IMR-90 (cell line): Measurements from ENCODE around the gene ZBTB7B. TPM values are rescaled to one million over a fixed set of nuclear protein-coding genes. Genes with fewer than 3 reads are reported as not detected.

Experiments
- ATAC-seq: fragments of 200-7000 bp; cut with Tn5 transposase; 2 replicates; pipeline ENCODE4 v1.9.1; 2020; ENCODE audit warnings: low read depth, mild to moderate bottlenecking, moderate library complexity
- BruUV-seq: library from RNA; stranded (reverse); fragments of 400-500 nt; replicated peaks from 2 replicates; lab custom pipeline; 2021; lab: Mats Ljungman, UMichigan
- CTCF ChIA-PET: fragments of 300-600 bp; formaldehyde crosslinking; extraction: SDS; loops from one replicate; lab custom pipeline; 2021; ENCODE audit warnings: antibody characterized with exemption; lab: Yijun Ruan, JAX
- POLR2A ChIA-PET: fragments of 300-600 bp; sonication (Branson Sonifier 250); formaldehyde crosslinking; loops from one replicate; lab custom pipeline; 2022; ENCODE audit warnings: antibody characterized with exemption; ENCODE audit not compliant: unreplicated experiment; lab: Charles Lee
- DNase-seq: peaks from one replicate; pipeline ENCODE4 v3.0.0; 2013
- H2AFZ ChIP-seq: replicated peaks from 2 replicates; pipeline ENCODE3; 2013; ENCODE audit warnings: low read length, mild to moderate bottlenecking; ENCODE audit not compliant: poor library complexity
- H2AK5ac ChIP-seq: 2 replicates; pipeline ENCODE4 v1.6.1; 2013; ENCODE audit warnings: low read depth, low read length, inconsistent platforms
- H2AK9ac ChIP-seq: replicated peaks from 2 replicates; pipeline ENCODE3; 2013; ENCODE audit warnings: mild to moderate bottlenecking, low read depth, low read length, moderate library complexity; ENCODE audit not compliant: poor library complexity
- H2BK120ac ChIP-seq: 2 replicates; pipeline ENCODE4 v1.6.1; 2013; ENCODE audit warnings: low read depth, low read length, inconsistent platforms
- H2BK15ac ChIP-seq: 3 replicates; pipeline ENCODE4 v1.6.1; 2013; ENCODE audit warnings: low read depth, low read length, inconsistent platforms
- H2BK20ac ChIP-seq: 2 replicates; pipeline ENCODE4 v1.6.1; 2013; ENCODE audit warnings: low read depth, mild to moderate bottlenecking, inconsistent platforms, low read length, moderate library complexity
- H2BK5ac ChIP-seq: 2 replicates; pipeline ENCODE4 v1.6.1; 2013; ENCODE audit warnings: mild to moderate bottlenecking, low read depth, low read length, inconsistent platforms; ENCODE audit not compliant: poor library complexity, severe bottlenecking
- H3K14ac ChIP-seq: replicated peaks from 2 replicates; pipeline ENCODE4 v1.6.1; 2013; ENCODE audit warnings: low read depth, low read length, inconsistent platforms
- H3K18ac ChIP-seq: 2 replicates; pipeline ENCODE4 v1.6.1; 2013; ENCODE audit warnings: low read depth, low read length, control low read depth
- H3K23ac ChIP-seq: 2 replicates; pipeline ENCODE4 v1.6.1; 2013; ENCODE audit warnings: low read depth, low read length, inconsistent platforms
- H3K27ac ChIP-seq: 2 replicates; pipeline ENCODE4 v1.5.1; 2013; ENCODE audit warnings: mild to moderate bottlenecking, control low read depth, low read length; ENCODE audit not compliant: insufficient read depth
- H3K27me3 ChIP-seq: 2 replicates; pipeline ENCODE4 v1.6.1; 2013; ENCODE audit warnings: low read length; ENCODE audit not compliant: control insufficient read depth, insufficient read depth
- H3K36me3 ChIP-seq: 2 replicates; pipeline ENCODE4 v1.6.1; 2013; ENCODE audit warnings: low read length, mixed read lengths; ENCODE audit not compliant: control insufficient read depth, insufficient read depth
- H3K4ac ChIP-seq: 2 replicates; pipeline ENCODE4 v1.6.1; 2013; ENCODE audit warnings: low read depth, low read length, inconsistent platforms
- H3K4me1 ChIP-seq: 2 replicates; pipeline ENCODE4 v1.6.1; 2013; ENCODE audit warnings: low read length, mixed read lengths; ENCODE audit not compliant: control insufficient read depth, insufficient read depth
- H3K4me2 ChIP-seq: 2 replicates; pipeline ENCODE4 v1.6.1; 2013; ENCODE audit warnings: low read depth, mild to moderate bottlenecking, control low read depth, low read length, moderate library complexity
- H3K4me3 ChIP-seq: 2 replicates; pipeline ENCODE4 v1.5.1; 2013; ENCODE audit warnings: low read depth, mild to moderate bottlenecking, control low read depth, low read length, moderate library complexity; ENCODE audit not compliant: insufficient read depth
- H3K56ac ChIP-seq: 2 replicates; pipeline ENCODE4 v1.6.1; 2013; ENCODE audit warnings: low read length, inconsistent platforms; ENCODE audit not compliant: insufficient read depth; ENCODE audit errors: extremely low read depth
- H3K79me1 ChIP-seq, 2 experiments: 2 replicates each; pipeline ENCODE4 v1.6.1; 2013; ENCODE audit warnings: low read length in 2 of 2, inconsistent platforms in 1 of 2, low read depth in 1 of 2
- H3K9ac ChIP-seq: 2 replicates; pipeline ENCODE4 v1.6.1; 2013; ENCODE audit warnings: low read depth, low read length, control low read depth
- H3K9me1 ChIP-seq: 2 replicates; pipeline ENCODE4 v1.6.1; 2013; ENCODE audit warnings: low read length, inconsistent platforms; ENCODE audit not compliant: insufficient read depth
- H3K9me3 ChIP-seq: 2 replicates; pipeline ENCODE4 v1.6.1; 2013; ENCODE audit warnings: low read length; ENCODE audit not compliant: control insufficient read depth, insufficient read depth
- H4K20me1 ChIP-seq: 2 replicates; pipeline ENCODE4 v1.6.1; 2013; ENCODE audit warnings: low read length, inconsistent platforms; ENCODE audit not compliant: insufficient read depth
- H4K5ac ChIP-seq: 2 replicates; pipeline ENCODE4 v1.6.1; 2013; ENCODE audit warnings: mild to moderate bottlenecking, low read depth, low read length, control low read depth
- H4K8ac ChIP-seq, 2 experiments: 2 replicates each; pipeline ENCODE4 v1.6.1; 2013; ENCODE audit warnings: low read depth in 2 of 2, low read length in 2 of 2, control low read depth in 1 of 2, inconsistent platforms in 1 of 2
- H4K91ac ChIP-seq: 2 replicates; pipeline ENCODE4 v1.6.1; 2013; ENCODE audit warnings: low read depth, low read length, inconsistent platforms; ENCODE audit not compliant: insufficient read depth
- CHD1 ChIP-seq: IDR thresholded peaks from 2 replicates; pipeline ENCODE4 v1.6.1; 2012; ENCODE audit warnings: low read depth, low read length, improper control_type of control experiment
- NFE2L2 ChIP-seq: fragments of 150-350 bp; IDR thresholded peaks from 2 replicates; pipeline ENCODE4 v1.6.1; 2016; ENCODE audit warnings: low read depth, mild to moderate bottlenecking, low read length
- WGBS, 2 experiments: methylation state at CpG; one replicate each; pipeline versions ENCODE4 v1.1.5 to v1.1.7; 2013; ENCODE audit warnings: missing lambda C conversion rate in 2 of 2; ENCODE audit not compliant: insufficient read length in 1 of 2; ENCODE audit errors: extremely low coverage in 2 of 2; 5-methylcytosine and 5-hydroxymethylcytosine counted together
- dilution Hi-C: fragments of 300-500 bp; cut with HindIII; formaldehyde crosslinking; loops from one replicate; pipeline ENCODE4 v1.14.3; 2018; ENCODE audit warnings: low sequenced_read_pairs; ENCODE audit not compliant: unreplicated experiment
- in situ Hi-C: fragments of 300-500 bp; cut with MboI; formaldehyde crosslinking; loops from 3 replicates; pipeline ENCODE4 v1.14.3; 2019; ENCODE audit warnings: low sequenced_read_pairs, inconsistent platforms, mixed read lengths
- intact Hi-C: fragments of 100-400 bp; cut with micrococcal nuclease; formaldehyde crosslinking; loops from 2 replicates; pipeline ENCODE4 v1.10.0; 2022
- polyA plus RNA-seq, 3 experiments: library from polyadenylated mRNA; depleted of rRNA; stranded (reverse); fragments of >200 nt; gene quantifications; 2 replicates each; pipeline ENCODE4 v1.2.3, GENCODE V29; 2012; ENCODE audit warnings: low replicate concordance in 1 of 3
- total RNA-seq: library from RNA; depleted of rRNA; stranded (reverse); fragments of >200 nt; gene quantifications from 2 replicates; pipeline ENCODE4 v1.2.3, GENCODE V29; 2012

Gene ZBTB7B
- total and polyA plus RNA-seq, 2 of the 4 experiments (the other 2 are of a cell fraction), result 7.7 to 17.4 TPM

DNA sequence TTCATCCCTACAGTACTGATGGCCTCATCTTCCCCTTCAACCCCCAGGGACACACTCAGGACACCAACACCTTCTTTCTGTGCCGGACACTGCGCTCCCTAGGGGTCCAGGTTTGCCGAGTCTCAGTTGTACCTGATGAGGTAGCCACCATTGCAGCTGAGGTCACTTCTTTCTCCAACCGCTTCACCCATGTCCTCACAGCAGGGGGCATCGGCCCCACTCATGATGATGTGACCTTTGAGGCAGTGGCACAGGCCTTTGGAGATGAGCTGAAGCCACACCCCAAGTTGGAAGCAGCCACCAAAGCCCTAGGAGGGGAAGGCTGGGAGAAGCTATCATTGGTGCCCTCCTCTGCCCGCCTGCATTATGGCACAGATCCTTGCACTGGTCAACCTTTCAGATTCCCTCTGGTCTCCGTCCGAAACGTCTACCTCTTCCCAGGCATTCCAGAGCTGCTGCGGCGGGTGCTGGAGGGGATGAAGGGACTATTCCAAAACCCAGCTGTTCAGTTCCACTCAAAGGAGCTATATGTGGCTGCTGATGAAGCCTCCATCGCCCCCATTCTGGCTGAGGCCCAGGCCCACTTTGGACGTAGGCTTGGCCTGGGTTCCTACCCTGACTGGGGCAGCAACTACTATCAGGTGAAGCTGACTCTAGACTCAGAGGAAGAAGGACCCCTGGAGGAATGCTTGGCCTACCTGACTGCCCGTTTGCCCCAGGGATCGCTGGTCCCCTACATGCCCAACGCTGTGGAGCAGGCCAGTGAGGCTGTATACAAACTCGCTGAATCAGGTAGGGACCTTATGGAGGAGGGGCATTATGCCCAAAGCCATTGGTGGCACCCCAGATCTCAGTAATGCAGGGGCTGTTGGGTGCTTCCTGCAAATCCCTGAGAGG, 14.3 kb upstream of the ZBTB7B start (continued):
- no peak for TF ChIP-seq CHD1

DNA sequence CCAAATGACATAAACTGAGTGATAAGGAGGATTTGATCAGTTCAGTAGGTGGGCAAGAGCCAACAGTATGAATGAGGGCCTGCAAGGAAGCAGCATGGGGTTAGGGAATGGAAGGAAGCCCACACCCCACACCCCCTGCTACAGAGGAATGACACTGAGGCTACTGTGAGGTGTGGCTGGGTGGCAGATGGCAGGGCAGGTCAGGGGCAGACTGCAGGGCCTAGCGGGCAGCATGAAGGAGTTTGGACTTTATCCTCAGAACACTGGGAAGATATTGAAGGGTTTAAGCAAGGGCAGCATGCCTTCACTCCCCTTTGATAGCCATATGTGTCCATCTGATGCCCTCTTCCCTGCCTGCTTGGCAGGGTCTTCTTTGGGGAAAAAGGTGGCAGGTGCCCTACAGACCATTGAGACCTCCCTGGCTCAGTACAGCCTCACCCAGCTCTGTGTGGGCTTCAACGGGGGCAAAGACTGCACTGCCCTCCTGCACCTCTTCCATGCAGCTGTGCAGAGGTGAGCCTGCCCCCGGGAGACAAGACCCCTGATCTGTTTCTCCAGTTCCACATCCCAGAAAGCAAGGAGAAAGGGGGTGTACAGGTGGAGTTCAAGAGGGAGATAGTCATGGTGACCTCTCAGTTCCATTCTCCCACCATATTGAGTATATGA, 13.3 kb upstream of the ZBTB7B start:
- H3K9ac ChIP-seq, result no peak overlapping the region
- no peaks in the 10 kb centered on the region for H3K27me3 ChIP-seq
- H2BK20ac ChIP-seq, result no peak overlapping the region
- no peak overlapping the region for H2AK5ac ChIP-seq
- no peak overlapping the region for H3K4me2 ChIP-seq
- no peak overlapping the region for H3K23ac ChIP-seq
- in situ Hi-C loops, result no loop called here
- H3K14ac ChIP-seq, result no peak overlapping the region
- WGBS, 2 experiments, result no CpG with 5 or more reads among the region's 3 CpGs
- no TSS peak for BruUV-seq
- H3K4me1 ChIP-seq, result peaks cover 4% of the 10 kb centered on the region; the same call in 1 of the 2 replicates
- no peak for TF ChIP-seq NFE2L2
- no peak overlapping the region for H2BK120ac ChIP-seq
- no peak overlapping the region for H4K5ac ChIP-seq
- H2AFZ ChIP-seq, result peak overlapping the region; percentile 63
- dilution Hi-C loops, result no loop called here
- no peak for ATAC-seq
- H3K18ac ChIP-seq, result no peak overlapping the region
- intact Hi-C loops, result no loop called here
- no peak overlapping the region for H3K27ac ChIP-seq
- no peak overlapping the region for H4K91ac ChIP-seq
- H3K9me1 ChIP-seq, result peaks cover 10% of the 10 kb centered on the region
- no peak overlapping the region for H3K4me3 ChIP-seq
- H2BK5ac ChIP-seq, result no peak overlapping the region
- peaks cover 18 to 53% of the 10 kb centered on the region in 2 experiments for H3K79me1 ChIP-seq
- CTCF ChIA-PET, result no interaction called here
- no peak overlapping the region for H2AK9ac ChIP-seq
- H4K8ac ChIP-seq, result no peak overlapping the region
- H3K56ac ChIP-seq, result no peak overlapping the region
- peaks cover 12% of the 10 kb centered on the region; the same call in 1 of the 2 replicates for H4K20me1 ChIP-seq
- POLR2A ChIA-PET, result no interaction called here
- no peak overlapping the region for H3K4ac ChIP-seq
- H3K36me3 ChIP-seq, result peaks cover 28% of the 10 kb centered on the region
- H3K9me3 ChIP-seq, result no peaks in the 10 kb centered on the region
- no peak overlapping the region for H2BK15ac ChIP-seq
- DNase-seq, result no peak
